Measurements from ENCODE around the gene NHP2.

GRCh38 chr5:178106556-178107239 lies 47.0 kb downstream of the NHP2 start:
- TF ChIP-seq POLR2A (IDR thresholded peaks at IDR 0.05) (no peak), POLR2AphosphoS5 (IDR thresholded peaks at IDR 0.05) (no peak), EP300 (IDR thresholded peaks at IDR 0.05) (no peak)
- TF ChIP-seq, protein P1, sequence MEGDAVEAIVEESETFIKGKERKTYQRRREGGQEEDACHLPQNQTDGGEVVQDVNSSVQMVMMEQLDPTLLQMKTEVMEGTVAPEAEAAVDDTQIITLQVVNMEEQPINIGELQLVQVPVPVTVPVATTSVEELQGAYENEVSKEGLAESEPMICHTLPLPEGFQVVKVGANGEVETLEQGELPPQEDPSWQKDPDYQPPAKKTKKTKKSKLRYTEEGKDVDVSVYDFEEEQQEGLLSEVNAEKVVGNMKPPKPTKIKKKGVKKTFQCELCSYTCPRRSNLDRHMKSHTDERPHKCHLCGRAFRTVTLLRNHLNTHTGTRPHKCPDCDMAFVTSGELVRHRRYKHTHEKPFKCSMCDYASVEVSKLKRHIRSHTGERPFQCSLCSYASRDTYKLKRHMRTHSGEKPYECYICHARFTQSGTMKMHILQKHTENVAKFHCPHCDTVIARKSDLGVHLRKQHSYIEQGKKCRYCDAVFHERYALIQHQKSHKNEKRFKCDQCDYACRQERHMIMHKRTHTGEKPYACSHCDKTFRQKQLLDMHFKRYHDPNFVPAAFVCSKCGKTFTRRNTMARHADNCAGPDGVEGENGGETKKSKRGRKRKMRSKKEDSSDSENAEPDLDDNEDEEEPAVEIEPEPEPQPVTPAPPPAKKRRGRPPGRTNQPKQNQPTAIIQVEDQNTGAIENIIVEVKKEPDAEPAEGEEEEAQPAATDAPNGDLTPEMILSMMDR (IDR thresholded peaks at IDR 0.05) = no peak
